H9 (cell line): ENCODE measurements around the gene DUSP10. TPM values are rescaled to one million over a fixed set of nuclear protein-coding genes. Genes with fewer than 3 reads are reported as not detected.

Experiments used
- DNase-seq: peaks from one replicate; pipeline ENCODE4 v3.0.0-alpha.2; 2017
- H2AFZ ChIP-seq: one replicate; pipeline ENCODE4 v1.6.1; 2013; ENCODE audit warnings: mild to moderate bottlenecking, low read length, control low read depth, moderate library complexity
- H2AK5ac ChIP-seq: 2 replicates; pipeline ENCODE4 v1.6.1; 2013; ENCODE audit warnings: low read length, control low read depth, mixed read lengths; ENCODE audit not compliant: insufficient read length
- H2BK120ac ChIP-seq: one replicate; pipeline ENCODE4 v1.6.1; 2013; ENCODE audit warnings: low read depth, mild to moderate bottlenecking, low read length, control low read depth, inconsistent platforms; ENCODE audit not compliant: poor library complexity, severe bottlenecking
- H2BK12ac ChIP-seq: 2 replicates; pipeline ENCODE4 v1.6.1; 2013; ENCODE audit warnings: low read length, control low read depth, mixed read lengths, low read depth; ENCODE audit not compliant: insufficient read length
- H2BK15ac ChIP-seq: 2 replicates; pipeline ENCODE4 v1.6.1; 2013; ENCODE audit warnings: low read depth, low read length, control low read depth
- H2BK20ac ChIP-seq: one replicate; pipeline ENCODE4 v1.6.1; 2013; ENCODE audit warnings: low read depth, mild to moderate bottlenecking, low read length, control low read depth, inconsistent platforms; ENCODE audit not compliant: poor library complexity, severe bottlenecking
- H2BK5ac ChIP-seq: 2 replicates; pipeline ENCODE4 v1.6.1; 2013; ENCODE audit warnings: low read length, control low read depth, mixed read lengths; ENCODE audit not compliant: insufficient read length
- H3K14ac ChIP-seq: 2 replicates; pipeline ENCODE4 v1.6.1; 2013; ENCODE audit warnings: low read length, control low read depth; ENCODE audit not compliant: insufficient read depth
- H3K18ac ChIP-seq: 2 replicates; pipeline ENCODE4 v1.6.1; 2013; ENCODE audit warnings: low read depth, mild to moderate bottlenecking, mixed read lengths, low read length, control low read depth; ENCODE audit not compliant: insufficient read length
- H3K23ac ChIP-seq: 2 replicates; pipeline ENCODE4 v1.6.1; 2013; ENCODE audit warnings: low read length, control low read depth, mixed read lengths, low read depth; ENCODE audit not compliant: insufficient read length
- H3K23me2 ChIP-seq: 2 replicates; pipeline ENCODE4 v1.6.1; 2013; ENCODE audit warnings: low read depth, mild to moderate bottlenecking, mixed read lengths, low read length, control low read depth; ENCODE audit not compliant: insufficient read length, poor library complexity, severe bottlenecking
- H3K27ac ChIP-seq: 2 replicates; pipeline ENCODE4 v1.5.1; 2013; ENCODE audit warnings: low read length, control low read depth, mixed read lengths, low read depth; ENCODE audit not compliant: insufficient read length
- H3K27me3 ChIP-seq: 2 replicates; pipeline ENCODE4 v1.6.1; 2013; ENCODE audit warnings: low read length, control low read depth, inconsistent platforms; ENCODE audit not compliant: insufficient read depth
- H3K4ac ChIP-seq: 2 replicates; pipeline ENCODE4 v1.6.1; 2013; ENCODE audit warnings: low read depth, mild to moderate bottlenecking, control low read depth, inconsistent platforms, low read length, moderate library complexity
- H3K4me1 ChIP-seq: 2 replicates; pipeline ENCODE4 v1.6.1; 2013; ENCODE audit warnings: low read length, control low read depth, inconsistent platforms; ENCODE audit not compliant: insufficient read depth
- H3K4me2 ChIP-seq: 2 replicates; pipeline ENCODE4 v1.6.1; 2013; ENCODE audit warnings: low read length, control low read depth, mixed read lengths; ENCODE audit not compliant: insufficient read length, insufficient read depth
- H3K56ac ChIP-seq: 2 replicates; pipeline ENCODE4 v1.6.1; 2013; ENCODE audit warnings: low read depth, mild to moderate bottlenecking, mixed read lengths, low read length, control low read depth; ENCODE audit not compliant: insufficient read length
- H3K79me1 ChIP-seq: 2 replicates; pipeline ENCODE4 v1.6.1; 2013; ENCODE audit warnings: low read depth, mild to moderate bottlenecking, moderate library complexity, low read length, control low read depth, inconsistent platforms; ENCODE audit not compliant: insufficient read depth, poor library complexity, severe bottlenecking
- H3K79me2 ChIP-seq: 2 replicates; pipeline ENCODE4 v1.6.1; 2013; ENCODE audit warnings: low read length, control low read depth, inconsistent platforms; ENCODE audit not compliant: insufficient read depth
- H3K9ac ChIP-seq: 2 replicates; pipeline ENCODE4 v1.6.1; 2013; ENCODE audit warnings: low read length, control low read depth, mixed read lengths; ENCODE audit not compliant: insufficient read length; ENCODE audit errors: extremely low read depth
- H3K9me3 ChIP-seq: one replicate; pipeline ENCODE4 v1.6.1; 2013; ENCODE audit warnings: low read depth, low read length, inconsistent platforms; ENCODE audit not compliant: control insufficient read depth
- H3T11ph ChIP-seq: one replicate; pipeline ENCODE4 v1.6.1; 2013; ENCODE audit warnings: mild to moderate bottlenecking, low read length, control low read depth, inconsistent platforms
- H4K20me1 ChIP-seq: one replicate; pipeline ENCODE4 v1.6.1; 2013; ENCODE audit not compliant: control insufficient read depth, insufficient read length, insufficient read depth
- H4K5ac ChIP-seq: 2 replicates; pipeline ENCODE4 v1.6.1; 2013; ENCODE audit warnings: low read depth, mild to moderate bottlenecking, mixed read lengths, low read length, control low read depth; ENCODE audit not compliant: insufficient read length
- H4K8ac ChIP-seq: replicated peaks from 2 replicates; pipeline ENCODE4 v1.6.1; 2013; ENCODE audit warnings: low read length, control low read depth, mixed read lengths, low read depth; ENCODE audit not compliant: insufficient read length
- H4K91ac ChIP-seq: 2 replicates; pipeline ENCODE4 v1.6.1; 2013; ENCODE audit warnings: low read depth, mild to moderate bottlenecking, moderate library complexity, mixed read lengths, low read length, control low read depth; ENCODE audit not compliant: insufficient read length
- H3K27ac Mint-ChIP-seq, 3 experiments: 2 replicates in 2 of 3; 3 replicates in 1 of 3; pipeline ENCODE4 v1.8.0; 2020 to 2021; ENCODE audit warnings: mixed read lengths in 3 of 3, mild to moderate bottlenecking in 1 of 3, moderate library complexity in 1 of 3
- H3K27me3 Mint-ChIP-seq: 2 replicates; pipeline ENCODE4 v1.8.0; 2021; ENCODE audit warnings: low read depth, mild to moderate bottlenecking, moderate library complexity, mixed read lengths
- H3K36me3 Mint-ChIP-seq, 3 experiments: 2 replicates in 2 of 3; 3 replicates in 1 of 3; pipeline ENCODE4 v1.8.0; 2020 to 2021; ENCODE audit warnings: low read depth in 3 of 3, mixed read lengths in 3 of 3; ENCODE audit not compliant: insufficient read depth in 1 of 3
- H3K4me1 Mint-ChIP-seq, 2 experiments: 2 replicates each; pipeline ENCODE4 v1.8.0; 2020; ENCODE audit warnings: mixed read lengths in 2 of 2
- H3K4me3 Mint-ChIP-seq, 2 experiments: 2 replicates in 1 of 2; 3 replicates in 1 of 2; pipeline ENCODE4 v1.8.0; 2020 to 2021; ENCODE audit warnings: mild to moderate bottlenecking in 2 of 2, mixed read lengths in 2 of 2, moderate library complexity in 1 of 2
- H3K9me3 Mint-ChIP-seq, 2 experiments: 2 replicates in 1 of 2; 3 replicates in 1 of 2; pipeline ENCODE4 v1.8.0; 2020; ENCODE audit warnings: mild to moderate bottlenecking in 2 of 2, mixed read lengths in 2 of 2, moderate library complexity in 1 of 2
- WGBS: extraction: QIAGEN DNeasy Blood & Tissue Kit; methylation state at CpG from one replicate; pipeline ENCODE4 v1.1.7; 2013; ENCODE audit warnings: missing lambda C conversion rate, low lambda C conversion rate, mixed read lengths; ENCODE audit not compliant: insufficient read length; ENCODE audit errors: extremely low coverage; 5-methylcytosine and 5-hydroxymethylcytosine counted together
- total RNA-seq: library from RNA; stranded (reverse); gene quantifications from 2 replicates; pipeline ENCODE4 v1.2.1, GENCODE V29; 2021
- TF ChIP-seq, protein P1 (sequence below): fragments of 200-600 bp; sonication (generic); conservative IDR thresholded peaks from 3 replicates; pipeline ENCODE4 v1.8.0; 2021; ENCODE audit warnings: antibody characterized with exemption, mild to moderate bottlenecking

Gene DUSP10
- total RNA-seq, 1 experiment from 2014 or later, result 2.0 TPM

DNA sequence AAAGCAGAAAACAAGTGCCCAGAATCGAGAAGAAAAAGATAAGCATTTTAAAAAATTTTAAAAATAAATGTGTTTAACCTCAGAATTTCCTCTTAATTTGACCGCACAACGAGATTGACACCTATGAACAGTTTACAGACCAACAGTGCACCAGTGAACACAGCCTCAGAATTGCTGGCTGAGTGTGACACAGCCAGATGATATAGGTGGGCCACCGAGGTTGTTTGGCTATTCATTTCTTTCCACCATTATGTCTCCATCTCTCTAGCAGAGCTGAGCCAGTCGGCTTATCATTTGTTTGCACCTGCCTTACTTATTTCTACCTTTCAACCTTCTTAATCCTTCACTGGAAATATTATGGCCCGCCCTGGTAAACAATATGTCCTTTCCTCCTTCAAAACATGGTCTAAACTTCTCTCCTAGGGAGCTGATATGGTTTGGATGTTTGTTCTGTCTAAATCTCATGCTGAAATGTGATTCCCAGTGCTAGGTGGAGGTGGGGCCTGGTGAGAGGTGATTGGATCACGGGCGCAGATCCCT is 86.1 kb downstream of the DUSP10 start:
- no peak overlapping the region for H4K8ac ChIP-seq
- WGBS, result no CpG with 5 or more reads among the region's 8 CpGs
- no peak overlapping the region for H3K4me3 Mint-ChIP-seq

More for the DNA sequence above, 86.1 kb downstream of the DUSP10 start:
- no peak overlapping the region for H2AFZ ChIP-seq
- H3K27me3 Mint-ChIP-seq, result no peaks in the 10 kb centered on the region
- no peak overlapping the region for H2BK120ac ChIP-seq
- H3K27ac Mint-ChIP-seq, result peak overlapping the region in 2 of 3 experiments; percentile 34 to 38; a peak in 1 of 7 replicates
- H4K91ac ChIP-seq, result no peak overlapping the region
- H3K14ac ChIP-seq, result no peak overlapping the region
- H3K9me3 Mint-ChIP-seq, result no peaks in the 10 kb centered on the region
- H3K79me2 ChIP-seq, result no peaks in the 10 kb centered on the region
- H3K9ac ChIP-seq, result no peak overlapping the region
- no peaks in the 10 kb centered on the region for H3K23me2 ChIP-seq
- H3K56ac ChIP-seq, result no peak overlapping the region
- H3K4me2 ChIP-seq, result no peak overlapping the region
- H3K23ac ChIP-seq, result no peak overlapping the region
- no peak overlapping the region for H2AK5ac ChIP-seq
- H3K79me1 ChIP-seq, result no peaks in the 10 kb centered on the region
- H3T11ph ChIP-seq, result no peak overlapping the region
- no peaks in the 10 kb centered on the region for H3K27me3 ChIP-seq
- H3K27ac ChIP-seq, result no peak overlapping the region
- no peak overlapping the region for H2BK15ac ChIP-seq
- H3K9me3 ChIP-seq, result no peaks in the 10 kb centered on the region
- no peak overlapping the region for H3K18ac ChIP-seq
- H4K20me1 ChIP-seq, result no peaks in the 10 kb centered on the region
- H3K4me1 ChIP-seq, result no peaks in the 10 kb centered on the region; the same call in 1 of the 2 replicates
- H3K4me1 Mint-ChIP-seq, result peaks cover 11 to 12% of the 10 kb centered on the region in 2 experiments
- no peak for DNase-seq
- H2BK12ac ChIP-seq, result no peak overlapping the region
- no peak overlapping the region for H2BK20ac ChIP-seq
- TF ChIP-seq, protein P1, sequence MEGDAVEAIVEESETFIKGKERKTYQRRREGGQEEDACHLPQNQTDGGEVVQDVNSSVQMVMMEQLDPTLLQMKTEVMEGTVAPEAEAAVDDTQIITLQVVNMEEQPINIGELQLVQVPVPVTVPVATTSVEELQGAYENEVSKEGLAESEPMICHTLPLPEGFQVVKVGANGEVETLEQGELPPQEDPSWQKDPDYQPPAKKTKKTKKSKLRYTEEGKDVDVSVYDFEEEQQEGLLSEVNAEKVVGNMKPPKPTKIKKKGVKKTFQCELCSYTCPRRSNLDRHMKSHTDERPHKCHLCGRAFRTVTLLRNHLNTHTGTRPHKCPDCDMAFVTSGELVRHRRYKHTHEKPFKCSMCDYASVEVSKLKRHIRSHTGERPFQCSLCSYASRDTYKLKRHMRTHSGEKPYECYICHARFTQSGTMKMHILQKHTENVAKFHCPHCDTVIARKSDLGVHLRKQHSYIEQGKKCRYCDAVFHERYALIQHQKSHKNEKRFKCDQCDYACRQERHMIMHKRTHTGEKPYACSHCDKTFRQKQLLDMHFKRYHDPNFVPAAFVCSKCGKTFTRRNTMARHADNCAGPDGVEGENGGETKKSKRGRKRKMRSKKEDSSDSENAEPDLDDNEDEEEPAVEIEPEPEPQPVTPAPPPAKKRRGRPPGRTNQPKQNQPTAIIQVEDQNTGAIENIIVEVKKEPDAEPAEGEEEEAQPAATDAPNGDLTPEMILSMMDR, result no peak
- no peaks in the 10 kb centered on the region; a peak in 1 of 7 replicates for H3K36me3 Mint-ChIP-seq
- no peak overlapping the region for H3K4ac ChIP-seq
- no peak overlapping the region for H2BK5ac ChIP-seq
- no peak overlapping the region for H4K5ac ChIP-seq
